Bronchial epithelial cell (primary cell): ENCODE measurements around the gene HRH2. TPM values are rescaled to one million over a fixed set of nuclear protein-coding genes. Genes with fewer than 3 reads are reported as not detected.

Source experiments
- DNase-seq: peaks from one replicate; pipeline ENCODE4 v3.0.0-alpha.2; 2010; ENCODE audit warnings: low read depth
- FAIRE-seq: peaks from 2 replicates; lab custom pipeline; 2011; peaks lifted over from hg19 to GRCh38; lab: Jason Lieb, UNC
- H3K27me3 ChIP-seq: 2 replicates; pipeline ENCODE4 v1.5.1; 2011; ENCODE audit warnings: low read length; ENCODE audit not compliant: control insufficient read depth, insufficient read depth
- H3K36me3 ChIP-seq: 2 replicates; pipeline ENCODE4 v1.5.1; 2011; ENCODE audit warnings: low read length; ENCODE audit not compliant: control insufficient read depth, insufficient read depth
- H3K4me3 ChIP-seq: 2 replicates; pipeline ENCODE4 v1.5.1; 2011; ENCODE audit warnings: mild to moderate bottlenecking, low read depth, low read length, control low read depth
- total RNA-seq: library from RNA; depleted of rRNA; stranded (reverse); fragments of >200 nt; gene quantifications from 2 replicates; pipeline ENCODE4 v1.2.1, GENCODE V29; 2014
- TF ChIP-seq, protein P1 (sequence below): IDR thresholded peaks from 2 replicates; pipeline ENCODE4 v1.5.1; 2011; ENCODE audit warnings: mild to moderate bottlenecking, moderate library complexity, low read length, control low read depth, inconsistent platforms; ENCODE audit not compliant: insufficient read depth, severe bottlenecking

HRH2 gene
- total RNA-seq, 1 donor from 2014 or later, result not detected

DNA sequence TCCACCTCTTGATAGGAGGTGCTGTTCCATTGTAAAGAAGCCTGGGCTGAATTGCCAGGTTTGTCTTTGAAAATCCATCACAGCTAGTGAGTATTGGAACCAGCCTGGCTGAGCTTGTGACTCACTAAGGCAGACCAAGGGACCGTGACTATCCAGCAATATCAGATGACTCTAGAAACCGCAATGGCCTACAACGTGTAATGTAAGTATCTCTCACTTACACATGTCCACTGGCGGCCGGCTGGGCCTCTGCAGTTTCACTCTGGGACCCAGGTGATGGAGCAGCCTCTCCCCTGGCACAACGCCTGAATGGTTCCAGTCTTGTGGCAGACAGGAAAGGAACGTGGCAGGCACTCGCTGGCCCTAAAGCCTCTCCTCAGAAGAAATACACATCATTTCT lies 3.1 kb upstream of the HRH2 start:
- peak; percentile 18 for DNase-seq
- peaks cover 8% of the 10 kb centered on the region for H3K27me3 ChIP-seq
- FAIRE-seq, result no peak

DNA sequence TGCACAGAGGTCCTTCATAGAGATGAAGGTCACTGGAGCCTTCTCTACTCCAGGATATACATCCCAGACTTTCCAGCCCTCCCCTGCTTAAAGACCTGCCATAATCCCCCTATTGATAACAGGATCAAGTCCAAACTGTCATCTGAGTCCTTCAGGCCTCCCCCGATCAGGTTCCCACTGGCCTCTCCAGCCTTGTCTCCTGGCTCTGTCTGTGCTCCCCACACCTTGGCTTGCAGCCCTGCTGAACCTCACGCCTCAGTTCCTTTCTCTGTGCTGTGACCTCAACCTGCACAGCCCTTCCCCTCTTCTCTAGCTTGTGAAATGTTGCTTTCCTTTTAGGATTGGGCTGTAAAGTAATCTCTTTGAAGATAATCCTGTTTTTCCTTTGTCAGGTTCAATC lies 2.5 kb upstream of the HRH2 start:
- Histone ChIP-seq H3K27me3 (peaks cover 8% of the 10 kb centered on the region), H3K4me3 (no peak overlapping the region), H3K36me3 (no peaks in the 10 kb centered on the region)
- TF ChIP-seq, protein P1, sequence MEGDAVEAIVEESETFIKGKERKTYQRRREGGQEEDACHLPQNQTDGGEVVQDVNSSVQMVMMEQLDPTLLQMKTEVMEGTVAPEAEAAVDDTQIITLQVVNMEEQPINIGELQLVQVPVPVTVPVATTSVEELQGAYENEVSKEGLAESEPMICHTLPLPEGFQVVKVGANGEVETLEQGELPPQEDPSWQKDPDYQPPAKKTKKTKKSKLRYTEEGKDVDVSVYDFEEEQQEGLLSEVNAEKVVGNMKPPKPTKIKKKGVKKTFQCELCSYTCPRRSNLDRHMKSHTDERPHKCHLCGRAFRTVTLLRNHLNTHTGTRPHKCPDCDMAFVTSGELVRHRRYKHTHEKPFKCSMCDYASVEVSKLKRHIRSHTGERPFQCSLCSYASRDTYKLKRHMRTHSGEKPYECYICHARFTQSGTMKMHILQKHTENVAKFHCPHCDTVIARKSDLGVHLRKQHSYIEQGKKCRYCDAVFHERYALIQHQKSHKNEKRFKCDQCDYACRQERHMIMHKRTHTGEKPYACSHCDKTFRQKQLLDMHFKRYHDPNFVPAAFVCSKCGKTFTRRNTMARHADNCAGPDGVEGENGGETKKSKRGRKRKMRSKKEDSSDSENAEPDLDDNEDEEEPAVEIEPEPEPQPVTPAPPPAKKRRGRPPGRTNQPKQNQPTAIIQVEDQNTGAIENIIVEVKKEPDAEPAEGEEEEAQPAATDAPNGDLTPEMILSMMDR, result no peak
- no peak for FAIRE-seq
- DNase-seq, result no peak

More for the DNA sequence above, 3.1 kb upstream of the HRH2 start:
- Histone ChIP-seq H3K4me3 (no peak overlapping the region), H3K36me3 (no peaks in the 10 kb centered on the region)
- TF ChIP-seq, protein P1, result no peak

- no peaks in the 10 kb centered on the region for H3K36me3 ChIP-seq
- no peak for FAIRE-seq
- no peak overlapping the region for H3K4me3 ChIP-seq
- no peak for DNase-seq
- H3K27me3 ChIP-seq, result peaks cover 8% of the 10 kb centered on the region
- TF ChIP-seq, protein P1, result no peak
These were observed 905 bp upstream of the HRH2 start for GRCh38 chr5:175656966-175657365.

- H3K27me3 ChIP-seq, result peaks cover 8% of the 10 kb centered on the region
- no peak overlapping the region for H3K4me3 ChIP-seq
- no peaks in the 10 kb centered on the region for H3K36me3 ChIP-seq
- FAIRE-seq (no peak), DNase-seq (no peak)
- TF ChIP-seq, protein P1, result no peak
These were observed 651 bp downstream of the HRH2 start for GRCh38 chr5:175658299-175659145.

DNA sequence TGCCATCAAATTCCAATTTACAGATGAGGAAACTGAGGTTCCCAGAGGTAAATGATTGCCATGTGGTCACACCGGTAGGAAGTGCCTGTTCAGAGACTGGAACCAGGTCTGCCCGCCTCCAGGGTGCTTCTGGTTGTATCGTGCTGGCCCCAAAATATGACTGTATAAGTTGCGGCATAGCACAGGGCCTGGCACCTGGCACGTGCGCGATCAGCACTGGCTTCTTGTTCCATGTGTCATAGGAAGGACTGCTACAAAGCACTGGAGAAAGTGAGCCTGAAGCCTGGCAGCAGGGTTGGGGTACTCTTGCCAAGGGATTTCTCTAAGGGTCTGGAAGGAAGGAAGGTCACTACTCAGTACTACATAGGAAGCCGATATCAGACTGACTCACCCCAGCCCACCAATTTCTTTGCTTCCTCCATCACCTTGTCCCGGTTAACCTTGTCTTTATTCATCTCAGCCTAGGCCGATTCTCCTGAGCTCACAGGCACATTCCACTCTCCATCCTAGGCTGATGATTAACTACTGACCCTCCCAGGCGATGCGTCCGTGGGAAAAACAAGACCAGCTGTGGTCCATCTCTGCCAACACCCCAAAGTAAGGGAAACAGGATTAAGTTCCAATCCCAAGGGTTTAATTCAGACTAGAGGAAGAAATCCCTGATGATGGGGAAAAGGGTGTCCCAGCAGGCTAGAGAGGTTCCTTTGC lies 1.8 kb downstream of the HRH2 start:
- H3K27me3 ChIP-seq, result peaks cover 6% of the 10 kb centered on the region
- no peak overlapping the region for H3K4me3 ChIP-seq
- H3K36me3 ChIP-seq, result no peaks in the 10 kb centered on the region
- DNase-seq, result no peak
- no peak for FAIRE-seq
- TF ChIP-seq, protein P1, result no peak
